Activated naive CD8-positive, alpha-beta T cell treated with anti-CD3 and anti-CD28 coated beads for 36 hours (primary cell): ENCODE data around the gene SRP72. TPM values are rescaled to one million over a fixed set of nuclear protein-coding genes. Genes with fewer than 3 reads are reported as not detected.
"Not testable (repeated sequence)": the region's sequence is repeated elsewhere in the genome, so short reads cannot be mapped to it uniquely, and the experiment has no call there.

Experiments
- DNase-seq: peaks from one replicate; pipeline ENCODE4 v3.0.0; 2021
- H3K27ac Mint-ChIP-seq: one replicate; pipeline ENCODE4 v1.8.0; 2022; ENCODE audit warnings: mild to moderate bottlenecking, moderate library complexity, mixed read lengths
- H3K27me3 Mint-ChIP-seq: one replicate; pipeline ENCODE4 v1.8.0; 2022; ENCODE audit warnings: mild to moderate bottlenecking, mixed read lengths
- H3K36me3 Mint-ChIP-seq: one replicate; pipeline ENCODE4 v1.8.0; 2021; ENCODE audit warnings: mild to moderate bottlenecking, mixed read lengths
- H3K4me1 Mint-ChIP-seq: one replicate; pipeline ENCODE4 v1.8.0; 2021; ENCODE audit warnings: mixed read lengths
- H3K4me3 Mint-ChIP-seq: one replicate; pipeline ENCODE4 v1.8.0; 2022; ENCODE audit warnings: mild to moderate bottlenecking, moderate library complexity, mixed read lengths
- H3K9me3 Mint-ChIP-seq: one replicate; pipeline ENCODE4 v1.8.0; 2022; ENCODE audit warnings: mixed read lengths
- total RNA-seq, 2 experiments: library from RNA; stranded (reverse); gene quantifications; one replicate each; pipeline ENCODE4 v1.2.3, GENCODE V29; 2021

SRP72 gene
- total RNA-seq, 2 experiments from 2014 or later: 209 to 211 TPM

DNA sequence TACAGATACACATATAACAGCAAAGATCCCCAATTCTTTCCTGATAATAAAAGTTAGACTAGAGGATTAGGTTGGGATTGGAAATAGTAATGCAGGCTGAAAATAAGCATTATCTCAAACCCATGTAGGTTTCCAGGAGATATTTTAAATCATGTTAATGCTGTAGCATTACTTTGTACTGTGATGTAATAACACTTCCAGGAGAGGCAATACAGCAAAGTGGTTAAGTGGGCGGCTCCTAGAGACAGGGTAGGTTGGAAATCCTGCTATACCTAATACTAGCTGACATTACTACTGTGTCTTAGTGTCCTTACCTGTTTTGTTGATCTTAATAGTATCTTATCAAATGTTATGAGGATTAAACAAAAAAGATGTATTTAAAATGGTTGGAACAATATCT is 21.7 kb upstream of the SRP72 start:
- Mint-ChIP-seq H3K27me3 (no peaks in the 10 kb centered on the region), H3K27ac (peak overlapping the region; percentile 14), H3K4me1 (peaks cover 33% of the 10 kb centered on the region), H3K36me3 (peaks cover 65% of the 10 kb centered on the region), H3K4me3 (no peak overlapping the region), H3K9me3 (no peaks in the 10 kb centered on the region)
- no peak for DNase-seq

GRCh38 chr4:56448301-56448700 is 19.1 kb upstream of the SRP72 start:
- H3K4me3 Mint-ChIP-seq: no peak overlapping the region
- peaks cover 62% of the 10 kb centered on the region for H3K36me3 Mint-ChIP-seq
- H3K4me1 Mint-ChIP-seq: peaks cover 20% of the 10 kb centered on the region
- no peak overlapping the region for H3K27ac Mint-ChIP-seq
- no peak for DNase-seq
- H3K9me3 Mint-ChIP-seq: no peaks in the 10 kb centered on the region
- H3K27me3 Mint-ChIP-seq: no peaks in the 10 kb centered on the region

DNA sequence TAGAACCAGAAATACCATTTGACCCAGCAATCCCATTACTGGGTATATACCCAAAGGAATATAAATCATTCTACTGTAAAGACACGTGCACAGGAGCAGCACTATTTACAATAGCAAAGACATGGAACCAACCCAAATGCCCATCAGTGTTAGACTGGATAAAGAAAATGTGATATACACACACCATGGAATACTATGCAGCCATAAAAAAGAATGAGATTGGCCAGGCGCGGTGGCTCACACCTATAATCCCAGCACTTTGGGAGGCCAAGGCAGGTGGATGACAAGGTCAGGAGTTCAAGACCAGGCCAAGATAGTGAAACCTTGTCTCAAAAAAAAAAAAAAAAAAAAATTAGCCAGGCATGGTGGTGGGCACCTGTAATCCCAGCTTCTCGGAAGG is 17.9 kb upstream of the SRP72 start:
- not testable (repeated sequence) for H3K27me3 Mint-ChIP-seq, DNase-seq, H3K9me3 Mint-ChIP-seq, H3K4me3 Mint-ChIP-seq
- H3K27ac Mint-ChIP-seq: peak overlapping the region; percentile 67
- peaks cover 17% of the 10 kb centered on the region for H3K4me1 Mint-ChIP-seq
- H3K36me3 Mint-ChIP-seq: peaks cover 59% of the 10 kb centered on the region

- peaks cover 13% of the 10 kb centered on the region for H3K4me1 Mint-ChIP-seq
- no peak for DNase-seq
- H3K9me3 Mint-ChIP-seq: no peaks in the 10 kb centered on the region
- no peak overlapping the region for H3K4me3 Mint-ChIP-seq
- no peaks in the 10 kb centered on the region for H3K27me3 Mint-ChIP-seq
- peaks cover 58% of the 10 kb centered on the region for H3K36me3 Mint-ChIP-seq
- H3K27ac Mint-ChIP-seq: no peak overlapping the region
Observed at GRCh38 chr4:56450342-56450741, 17.1 kb upstream of the SRP72 start.

GRCh38 chr4:56460085-56460484 is 7.3 kb upstream of the SRP72 start:
- no peak for DNase-seq
- peaks cover 56% of the 10 kb centered on the region for H3K36me3 Mint-ChIP-seq
- no peaks in the 10 kb centered on the region for H3K9me3 Mint-ChIP-seq
- H3K4me3 Mint-ChIP-seq: no peak overlapping the region
- no peaks in the 10 kb centered on the region for H3K27me3 Mint-ChIP-seq
- peaks cover 33% of the 10 kb centered on the region for H3K4me1 Mint-ChIP-seq
- peak overlapping the region; percentile 72 for H3K27ac Mint-ChIP-seq

GRCh38 chr4:56462157-56462556 is 5.3 kb upstream of the SRP72 start:
- Mint-ChIP-seq H3K36me3 (peaks cover 44% of the 10 kb centered on the region), H3K9me3 (no peaks in the 10 kb centered on the region), H3K4me3 (no peak overlapping the region), H3K27me3 (no peaks in the 10 kb centered on the region), H3K27ac (peak overlapping the region; percentile 81), H3K4me1 (peaks cover 41% of the 10 kb centered on the region)
- no peak for DNase-seq

GRCh38 chr4:56463711-56464110 is 3.7 kb upstream of the SRP72 start:
- Mint-ChIP-seq H3K27ac (no peak overlapping the region), H3K36me3 (peaks cover 44% of the 10 kb centered on the region), H3K4me3 (no peak overlapping the region), H3K4me1 (peaks cover 45% of the 10 kb centered on the region), H3K9me3 (no peaks in the 10 kb centered on the region), H3K27me3 (no peaks in the 10 kb centered on the region)
- no peak for DNase-seq

- Mint-ChIP-seq H3K4me3 (peak overlapping the region; percentile 2), H3K9me3 (no peaks in the 10 kb centered on the region), H3K27ac (no peak overlapping the region), H3K36me3 (peaks cover 48% of the 10 kb centered on the region), H3K4me1 (peaks cover 51% of the 10 kb centered on the region), H3K27me3 (no peaks in the 10 kb centered on the region)
- DNase-seq: no peak
Observed at GRCh38 chr4:56464581-56464980, 2.8 kb upstream of the SRP72 start.

DNA sequence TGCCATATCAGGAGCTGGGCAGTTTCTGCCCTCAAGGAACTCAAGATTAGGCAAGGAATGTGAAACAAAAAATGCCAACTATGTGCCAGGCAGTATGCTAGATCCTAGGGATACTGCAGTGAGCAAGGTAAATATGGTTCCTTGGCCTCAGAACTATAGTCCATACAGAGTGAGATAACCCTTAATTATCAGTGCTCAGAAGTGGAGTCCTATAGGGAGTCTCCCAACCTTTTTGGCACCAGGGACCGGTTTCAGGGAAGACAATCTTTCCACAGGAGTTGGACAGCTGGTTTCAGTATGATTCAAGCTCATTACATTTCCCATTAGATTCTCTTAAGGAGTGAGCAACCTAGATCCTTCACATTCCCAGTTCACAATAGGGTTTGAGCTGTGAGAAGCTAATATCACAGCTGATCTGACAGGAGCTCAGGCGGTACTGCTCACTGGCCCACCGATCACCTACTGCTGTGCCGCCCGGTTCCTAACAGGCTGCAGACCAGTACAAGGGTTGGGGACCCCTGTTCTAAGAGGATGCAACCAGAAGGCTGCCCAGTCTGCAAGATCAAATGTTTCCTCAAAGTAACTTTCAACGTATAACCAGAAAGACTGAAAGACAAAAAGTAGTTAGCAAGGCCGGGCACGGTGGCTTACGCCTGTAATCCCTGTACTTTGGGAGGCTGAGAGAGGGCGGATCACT is 1.7 kb upstream of the SRP72 start:
- H3K27ac Mint-ChIP-seq: peak overlapping the region; percentile 98
- peak overlapping the region; percentile 96 for H3K4me3 Mint-ChIP-seq
- no peaks in the 10 kb centered on the region for H3K9me3 Mint-ChIP-seq
- H3K4me1 Mint-ChIP-seq: peaks cover 49% of the 10 kb centered on the region
- H3K36me3 Mint-ChIP-seq: peaks cover 44% of the 10 kb centered on the region
- no peak for DNase-seq
- no peaks in the 10 kb centered on the region for H3K27me3 Mint-ChIP-seq

DNA sequence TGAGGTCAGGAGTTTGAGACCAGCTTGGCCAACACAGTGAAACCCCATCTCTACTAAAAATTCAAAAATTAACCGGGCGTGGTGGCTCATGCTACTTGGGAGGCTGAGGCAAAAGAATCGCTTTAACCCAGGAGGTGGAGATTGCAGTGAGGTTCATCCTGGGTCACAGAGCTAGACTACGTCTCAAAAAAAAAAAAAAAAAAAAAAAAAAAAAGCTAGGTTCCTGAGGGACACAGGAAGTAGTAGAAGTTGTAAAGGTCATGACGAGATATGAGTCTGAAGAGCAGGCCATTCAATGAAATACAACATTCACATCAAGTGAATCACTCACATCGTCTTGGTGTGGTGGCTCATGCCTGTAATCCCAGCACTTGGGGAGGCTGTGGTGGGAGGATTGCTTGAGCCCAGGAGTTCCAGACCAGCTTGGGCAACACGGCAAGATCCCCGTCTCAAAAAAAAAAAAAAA is 1.1 kb upstream of the SRP72 start:
- Mint-ChIP-seq H3K36me3 (peaks cover 42% of the 10 kb centered on the region), H3K4me3 (peak overlapping the region; percentile 96), H3K4me1 (peaks cover 49% of the 10 kb centered on the region), H3K27ac (peak overlapping the region; percentile 98)
- peak; percentile 28 for DNase-seq
- not testable (repeated sequence) for H3K27me3 Mint-ChIP-seq, H3K9me3 Mint-ChIP-seq

- H3K27ac Mint-ChIP-seq: peak overlapping the region; percentile 98
- peaks cover 38% of the 10 kb centered on the region for H3K36me3 Mint-ChIP-seq
- no peaks in the 10 kb centered on the region for H3K9me3 Mint-ChIP-seq
- H3K27me3 Mint-ChIP-seq: no peaks in the 10 kb centered on the region
- H3K4me1 Mint-ChIP-seq: peaks cover 48% of the 10 kb centered on the region
- H3K4me3 Mint-ChIP-seq: peak overlapping the region; percentile 96
- no peak for DNase-seq
Observed at GRCh38 chr4:56466910-56467283, 520 bp upstream of the SRP72 start.

DNA sequence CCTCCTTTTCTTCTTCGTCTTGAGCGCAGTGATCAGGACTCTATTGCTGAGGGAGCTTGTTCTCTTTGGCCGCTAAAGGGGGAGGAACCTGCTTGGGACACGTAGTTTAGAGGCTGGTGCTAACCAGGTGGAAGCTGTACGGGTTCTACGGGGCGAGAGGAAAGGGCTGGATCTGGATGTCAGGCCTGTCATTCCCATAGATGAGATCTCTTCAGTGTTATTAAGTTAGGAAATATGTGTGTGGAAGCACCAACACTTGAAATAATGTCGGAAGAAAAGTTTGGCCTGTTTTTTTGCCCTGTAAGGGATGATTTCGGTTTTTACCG is 643 bp downstream of the SRP72 start:
- Mint-ChIP-seq H3K9me3 (no peaks in the 10 kb centered on the region), H3K27me3 (no peaks in the 10 kb centered on the region), H3K4me1 (peaks cover 43% of the 10 kb centered on the region), H3K4me3 (peak overlapping the region; percentile 96), H3K27ac (peak overlapping the region; percentile 98), H3K36me3 (peaks cover 29% of the 10 kb centered on the region)
- peak; percentile 27 for DNase-seq

DNA sequence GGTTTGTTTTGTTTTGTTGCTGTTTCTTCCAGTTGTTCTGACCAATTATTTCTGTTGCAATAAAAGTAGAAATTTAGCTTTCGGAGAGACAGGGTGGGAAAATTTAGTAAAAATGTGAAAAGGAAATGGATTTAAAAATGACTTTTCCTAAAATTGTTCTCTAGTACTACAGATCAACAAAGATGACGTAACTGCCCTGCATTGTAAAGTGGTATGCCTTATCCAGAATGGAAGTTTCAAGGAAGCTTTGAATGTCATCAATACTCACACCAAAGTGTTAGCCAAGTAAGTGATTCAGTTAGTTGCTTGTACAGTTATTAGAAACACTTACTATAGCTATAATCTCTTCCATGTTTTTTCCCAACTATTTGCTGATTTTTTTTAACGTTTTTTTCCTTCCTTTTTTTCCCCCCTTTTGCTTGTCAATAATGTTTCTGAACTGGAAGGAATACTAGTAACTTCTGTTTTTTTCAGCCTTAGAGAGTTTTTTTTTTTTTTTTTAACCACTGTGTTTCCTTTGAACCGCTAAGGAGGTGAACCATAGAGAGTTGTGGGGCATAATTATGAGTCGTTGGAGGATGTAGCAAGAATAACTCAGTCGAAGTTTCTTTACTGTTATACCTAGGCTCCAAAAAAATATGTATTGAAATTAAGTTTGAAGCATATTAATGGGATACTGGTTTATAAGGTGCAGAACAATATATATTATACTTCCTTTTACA is 2.2 kb downstream of the SRP72 start:
- peaks cover 33% of the 10 kb centered on the region for H3K4me1 Mint-ChIP-seq
- H3K9me3 Mint-ChIP-seq: no peaks in the 10 kb centered on the region
- H3K27ac Mint-ChIP-seq: peak overlapping the region; percentile 76
- DNase-seq: no peak
- H3K4me3 Mint-ChIP-seq: peak overlapping the region; percentile 77
- peaks cover 31% of the 10 kb centered on the region for H3K36me3 Mint-ChIP-seq
- H3K27me3 Mint-ChIP-seq: no peaks in the 10 kb centered on the region

DNA sequence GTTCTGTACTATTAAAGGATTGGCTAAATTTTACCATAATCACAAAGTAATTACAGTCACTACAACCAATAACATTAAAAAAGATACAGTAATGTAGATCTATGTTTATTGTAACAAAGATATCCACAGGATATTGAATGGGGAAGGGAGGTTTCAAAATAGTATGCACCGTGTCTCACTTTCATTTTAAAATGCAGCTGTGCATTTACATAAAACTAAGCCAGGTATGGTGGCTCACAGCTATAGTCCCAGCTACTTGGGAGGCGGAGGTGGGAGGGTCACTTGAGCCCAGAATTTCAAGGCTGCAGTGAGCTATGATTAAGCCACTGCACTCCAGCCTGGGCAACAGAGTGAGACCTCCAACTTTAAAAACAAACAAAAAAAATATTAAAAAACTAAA is 8.5 kb downstream of the SRP72 start:
- Mint-ChIP-seq H3K9me3 (no peaks in the 10 kb centered on the region), H3K36me3 (peaks cover 27% of the 10 kb centered on the region), H3K27ac (no peak overlapping the region), H3K4me3 (no peak overlapping the region), H3K4me1 (no peaks in the 10 kb centered on the region), H3K27me3 (no peaks in the 10 kb centered on the region)
- DNase-seq: no peak

DNA sequence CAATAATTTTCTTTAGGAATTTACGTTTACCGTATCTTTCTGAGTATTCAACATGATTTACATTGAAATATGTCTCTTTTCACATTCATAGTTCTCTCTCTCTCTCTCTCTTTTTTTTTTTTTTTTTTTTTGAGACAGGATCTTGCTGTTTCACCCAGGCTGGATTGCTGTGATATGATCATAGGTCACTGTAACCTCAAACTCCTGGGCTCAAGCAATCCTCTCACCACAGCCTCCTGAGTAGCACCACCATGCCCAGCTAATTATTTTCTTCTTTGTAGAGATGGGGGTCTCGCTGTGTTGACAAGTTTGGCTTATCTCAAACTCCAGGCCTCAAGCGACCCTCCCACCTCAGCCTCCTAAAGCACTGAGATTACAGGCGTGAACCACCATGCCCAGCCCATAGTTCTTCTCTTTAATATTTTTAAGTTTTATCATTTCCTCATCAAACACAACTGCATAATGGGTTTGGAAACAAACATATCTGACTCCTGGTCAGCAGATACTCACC is 9.8 kb downstream of the SRP72 start:
- no peak for DNase-seq
- H3K4me1 Mint-ChIP-seq: no peaks in the 10 kb centered on the region
- H3K36me3 Mint-ChIP-seq: peaks cover 27% of the 10 kb centered on the region
- H3K27ac Mint-ChIP-seq: peak overlapping the region; percentile 48
- no peaks in the 10 kb centered on the region for H3K27me3 Mint-ChIP-seq
- no peak overlapping the region for H3K4me3 Mint-ChIP-seq
- no peaks in the 10 kb centered on the region for H3K9me3 Mint-ChIP-seq

- Mint-ChIP-seq H3K36me3 (peaks cover 23% of the 10 kb centered on the region), H3K27ac (no peak overlapping the region), H3K4me1 (no peaks in the 10 kb centered on the region), H3K9me3 (no peaks in the 10 kb centered on the region), H3K27me3 (no peaks in the 10 kb centered on the region), H3K4me3 (no peak overlapping the region)
- no peak for DNase-seq
Observed at GRCh38 chr4:56480691-56481090, 13.3 kb downstream of the SRP72 start.
